HG03045 (cell line): ENCODE data around the gene SLC30A7.

ENCODE experiments used
- ATAC-seq: cut with Tn5 transposase; IDR thresholded peaks from one replicate; pipeline ENCODE4 v1.9.1; 2021; ENCODE audit warnings: mild to moderate bottlenecking, moderate library complexity; ENCODE audit not compliant: unreplicated experiment

SLC30A7 gene

GRCh38 chr1:100969327-100969726, 73.4 kb downstream of the SLC30A7 start:
- no peak for ATAC-seq

DNA sequence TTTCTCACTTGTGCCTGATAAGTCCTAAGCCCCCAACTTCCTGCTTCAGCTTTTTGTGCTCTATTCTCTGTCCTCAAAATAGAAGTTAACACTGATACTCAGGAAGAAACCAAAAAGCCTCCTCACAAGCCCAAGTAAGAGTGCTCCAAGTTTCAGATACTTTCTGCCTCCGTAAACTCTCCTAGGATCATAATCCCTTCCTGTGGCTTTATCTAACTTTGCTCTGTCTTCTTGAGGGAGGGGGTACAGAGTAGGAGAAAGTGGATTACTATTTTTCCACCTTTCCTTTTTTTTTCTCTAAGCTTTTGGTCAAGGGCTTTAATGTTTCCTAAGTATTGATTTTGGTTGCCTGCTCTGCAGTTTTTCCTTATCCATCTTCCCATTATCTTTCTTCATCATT, 75.1 kb downstream of the SLC30A7 start:
- no peak for ATAC-seq

DNA sequence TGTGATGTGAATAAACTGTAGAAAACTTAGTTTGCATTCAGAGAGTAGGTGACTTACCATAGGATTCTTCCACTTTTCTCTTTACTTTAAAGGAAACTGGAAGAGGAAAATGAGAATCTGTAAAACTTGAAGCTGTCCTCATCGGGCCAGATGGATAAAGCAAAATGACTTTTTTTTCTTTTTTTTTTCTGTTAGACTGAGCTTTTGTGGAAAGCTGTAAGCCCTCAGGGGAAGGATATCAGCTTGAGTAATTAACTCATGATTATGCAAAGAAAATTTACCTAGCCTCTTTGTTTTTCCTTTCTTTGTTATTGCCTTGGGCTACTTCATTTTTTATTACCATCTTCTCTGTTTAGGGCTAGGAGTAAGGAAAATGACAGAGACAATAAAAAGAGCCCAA, 76.3 kb downstream of the SLC30A7 start:
- ATAC-seq: no peak

DNA sequence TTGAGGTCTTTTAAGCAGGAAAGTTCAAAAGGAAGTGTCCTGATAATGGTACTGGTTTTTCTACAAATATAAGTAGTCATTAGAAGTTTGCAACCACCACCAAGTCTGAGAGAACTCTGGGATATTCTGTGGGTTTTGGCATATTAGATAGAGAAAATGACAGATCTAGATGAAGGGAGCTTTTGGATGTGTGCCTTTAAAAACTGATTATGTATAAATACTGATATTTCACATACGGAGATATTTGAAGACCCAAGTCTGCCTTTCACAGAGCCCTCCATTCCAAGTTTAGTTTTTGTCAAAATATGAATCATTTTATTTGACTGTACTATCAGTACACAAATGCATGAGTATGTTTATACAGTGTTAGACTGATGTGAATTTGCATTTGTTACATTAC, 81.0 kb downstream of the SLC30A7 start:
- no peak for ATAC-seq

DNA sequence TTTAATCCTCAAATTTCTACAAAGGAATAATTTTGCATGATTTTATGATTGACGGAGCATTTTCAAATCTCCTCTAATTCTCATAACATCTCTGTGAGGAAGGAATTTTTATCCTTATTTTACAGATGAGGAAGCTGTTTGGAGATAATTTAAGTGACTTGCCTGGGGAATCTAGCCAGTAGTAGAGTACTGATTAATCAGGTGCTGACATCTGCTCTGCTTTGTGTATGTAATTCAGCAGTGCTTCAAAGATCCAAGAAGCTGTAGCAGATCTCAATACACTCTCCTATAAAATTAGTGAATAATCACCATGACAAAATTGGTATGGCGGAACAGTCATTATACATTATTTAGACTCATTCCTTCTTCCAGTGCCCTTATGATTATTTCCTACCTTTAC, 83.7 kb downstream of the SLC30A7 start:
- no peak for ATAC-seq

- no peak for ATAC-seq
These were observed 86.9 kb downstream of the SLC30A7 start for GRCh38 chr1:100982793-100983192.

DNA sequence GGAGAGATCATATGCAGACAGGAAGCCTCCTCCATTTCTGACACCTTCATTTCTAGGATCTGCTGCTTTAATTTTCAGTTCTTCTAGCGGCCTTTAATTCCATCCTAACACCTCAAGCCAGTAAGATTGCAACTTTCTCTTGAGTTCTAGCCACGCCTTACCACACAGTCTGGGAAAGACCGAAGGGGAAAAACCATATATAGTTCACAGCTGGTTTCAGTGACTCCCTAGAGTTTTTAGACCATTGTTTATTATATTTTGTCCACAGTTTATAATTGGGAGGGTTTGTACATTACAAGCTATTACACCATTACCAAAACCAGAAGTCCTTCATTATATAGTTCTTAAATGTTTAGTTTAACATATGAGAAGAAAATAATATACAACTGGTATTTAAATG, 92.2 kb downstream of the SLC30A7 start:
- ATAC-seq: no peak

GRCh38 chr1:100989306-100990077, 93.6 kb downstream of the SLC30A7 start:
- no peak for ATAC-seq

DNA sequence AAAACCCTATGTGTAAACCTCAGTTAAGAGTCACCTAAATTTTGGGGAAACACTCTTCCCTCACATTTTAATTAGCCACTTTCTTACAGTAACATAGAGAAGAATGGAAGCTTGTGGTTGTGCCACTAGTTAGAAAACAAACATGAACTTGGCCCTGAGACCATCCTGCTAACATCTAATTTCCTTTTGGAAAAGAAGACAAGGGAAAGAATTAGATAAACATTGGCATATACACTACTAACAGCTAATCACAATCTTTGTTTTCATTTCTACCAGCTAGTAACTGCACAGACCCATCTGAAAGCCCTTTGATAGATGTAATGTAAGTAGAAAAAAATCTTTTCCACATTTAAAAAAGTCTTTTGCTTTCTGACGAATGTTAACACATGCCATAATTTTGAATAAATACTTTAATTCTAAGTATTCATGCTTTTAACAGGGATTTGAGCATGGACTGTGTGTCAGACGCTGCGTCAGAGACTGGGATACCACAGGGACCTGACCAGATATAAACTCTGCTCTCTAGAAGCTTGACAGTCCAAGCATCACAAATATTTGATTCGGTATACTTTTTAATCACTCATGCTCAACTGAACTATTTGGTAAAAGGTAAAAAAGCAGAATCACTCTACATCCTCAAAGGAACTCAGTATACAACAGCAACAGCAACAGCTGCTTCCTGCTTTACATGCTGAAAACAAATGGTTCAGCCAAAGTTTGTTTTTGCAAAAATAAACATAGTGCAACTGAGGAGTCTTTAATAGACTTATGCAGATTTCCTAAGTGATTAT, 99.5 kb downstream of the SLC30A7 start:
- no peak for ATAC-seq

DNA sequence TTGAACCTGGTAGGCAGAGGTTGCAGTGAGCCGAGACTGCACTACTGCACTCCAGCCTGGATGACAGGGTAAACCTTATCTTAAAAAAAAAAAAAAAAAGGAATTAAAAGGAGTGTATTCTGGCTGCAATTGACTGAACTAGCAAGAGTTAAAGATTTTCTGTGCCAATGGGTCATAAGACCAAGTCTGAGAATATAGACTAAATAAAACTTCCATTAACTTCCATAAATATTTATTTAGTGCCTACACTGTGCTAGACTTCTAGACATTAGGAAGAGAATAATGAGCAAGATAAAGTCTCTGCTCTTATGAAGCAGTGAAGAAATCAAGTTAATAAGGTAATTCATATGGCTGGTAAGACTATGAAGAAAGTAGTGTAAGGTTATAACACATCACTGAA, 102.5 kb downstream of the SLC30A7 start:
- ATAC-seq: no peak

DNA sequence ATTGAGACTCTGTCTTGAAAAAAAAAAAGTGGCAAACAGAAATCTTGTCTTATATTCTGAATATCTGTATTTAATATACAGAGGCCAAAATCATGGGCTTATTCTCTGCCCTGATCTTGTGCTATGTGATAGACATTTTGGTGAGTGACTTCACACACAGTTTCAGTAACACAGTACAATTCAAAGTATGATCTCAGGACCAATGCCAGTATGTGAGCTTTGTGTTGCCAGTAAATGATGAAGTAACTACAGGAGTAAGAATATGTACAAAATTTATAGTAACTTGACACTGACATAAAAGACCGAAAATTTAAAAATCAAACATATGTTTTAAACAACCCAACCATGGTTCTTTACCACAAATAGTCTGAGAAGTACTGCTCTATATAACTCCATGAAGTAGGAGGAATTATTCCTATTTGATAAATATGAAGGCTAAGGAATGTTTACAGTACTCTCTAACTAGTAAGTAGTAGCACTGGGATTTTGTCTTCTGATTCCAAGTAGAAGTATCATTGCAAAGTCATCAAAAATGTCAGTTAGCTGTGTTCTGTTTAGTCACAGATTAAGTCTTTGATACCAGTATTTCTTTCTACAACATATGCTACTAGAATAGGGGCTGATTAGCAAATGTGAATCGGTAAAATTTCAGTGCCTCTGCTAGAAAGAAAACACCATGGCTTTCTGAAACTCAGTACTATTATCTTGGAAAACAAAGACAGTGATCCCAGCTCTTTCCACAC, 104.4 kb downstream of the SLC30A7 start:
- ATAC-seq: no peak

DNA sequence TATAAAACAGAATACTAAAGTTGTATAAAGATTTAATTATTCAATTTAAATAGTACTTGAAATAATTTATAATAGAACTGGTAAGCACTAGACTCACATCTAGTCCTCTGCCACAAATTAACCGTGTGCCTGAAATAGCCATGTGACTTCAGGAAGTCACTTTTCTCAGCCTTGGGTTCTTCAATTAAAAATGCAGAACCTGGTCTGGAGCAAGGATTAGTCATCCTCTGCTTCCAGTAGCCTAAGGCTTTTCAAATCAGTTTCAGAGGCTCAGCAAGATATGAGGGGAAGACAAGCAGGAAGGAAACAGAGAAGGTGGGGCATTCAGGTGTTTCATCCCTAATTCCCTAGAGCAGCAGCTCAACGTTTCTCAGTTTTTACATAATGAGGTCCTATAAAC, 106.7 kb downstream of the SLC30A7 start:
- ATAC-seq: no peak

GRCh38 chr1:101003012-101003650, 107.2 kb downstream of the SLC30A7 start:
- no peak for ATAC-seq

GRCh38 chr1:101004061-101004460, 108.2 kb downstream of the SLC30A7 start:
- ATAC-seq: no peak

DNA sequence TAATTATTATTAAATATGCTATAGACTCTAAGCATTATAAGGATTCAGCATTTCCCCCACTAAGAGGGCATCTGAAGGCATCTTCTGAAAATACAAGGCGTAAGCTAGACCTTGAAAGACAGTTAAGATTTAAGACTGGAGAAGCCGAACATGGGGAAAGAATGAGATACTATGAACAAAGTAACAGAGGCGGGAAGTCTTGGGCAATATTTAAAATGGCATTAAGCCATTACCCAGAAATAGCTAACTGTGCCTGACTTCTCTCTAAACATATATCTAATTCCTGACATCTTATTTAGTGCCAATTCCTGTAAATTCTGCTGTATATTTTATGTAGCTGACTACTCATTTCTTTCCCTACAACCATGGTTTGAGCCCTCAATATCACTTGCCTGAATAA, 108.8 kb downstream of the SLC30A7 start:
- no peak for ATAC-seq

- no peak for ATAC-seq
These were observed 109.3 kb downstream of the SLC30A7 start for GRCh38 chr1:101005183-101005582.

DNA sequence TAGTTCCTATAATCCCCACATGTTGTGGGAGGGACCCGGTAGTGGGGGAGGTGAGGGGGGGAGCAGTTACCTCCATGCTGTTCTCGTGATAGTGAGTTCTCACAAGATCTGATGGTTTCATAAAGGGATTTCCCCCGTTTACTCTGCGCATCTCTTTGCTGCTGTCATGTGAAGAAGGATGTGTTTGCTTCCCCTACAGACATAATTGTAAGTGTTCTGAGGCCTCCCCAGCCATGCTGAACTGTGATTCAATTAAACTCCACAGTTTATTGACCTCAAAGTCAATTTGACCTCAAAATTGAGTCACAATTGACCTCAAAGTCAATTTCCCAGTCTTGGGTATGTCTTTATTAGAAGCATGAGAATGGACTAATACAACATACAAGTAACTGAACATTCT, 110.0 kb downstream of the SLC30A7 start:
- ATAC-seq: no peak

DNA sequence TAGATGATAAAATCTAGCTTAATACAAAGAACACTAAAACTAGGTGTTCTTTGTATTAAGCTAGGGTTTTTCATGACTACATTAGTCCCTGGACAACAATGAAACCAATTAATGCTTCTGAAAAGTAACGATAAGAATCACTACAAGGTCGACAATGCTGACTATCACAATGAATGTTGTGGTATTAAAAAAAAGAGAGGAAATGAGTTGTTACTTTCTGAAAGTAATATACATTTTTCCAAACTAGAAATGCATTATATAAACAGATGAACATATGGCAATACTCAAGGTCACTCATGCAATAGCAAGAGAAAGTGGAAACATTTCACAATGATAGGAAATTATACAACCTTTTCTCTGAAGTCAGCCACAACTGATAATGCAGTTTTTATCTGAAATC, 110.7 kb downstream of the SLC30A7 start:
- no peak for ATAC-seq

DNA sequence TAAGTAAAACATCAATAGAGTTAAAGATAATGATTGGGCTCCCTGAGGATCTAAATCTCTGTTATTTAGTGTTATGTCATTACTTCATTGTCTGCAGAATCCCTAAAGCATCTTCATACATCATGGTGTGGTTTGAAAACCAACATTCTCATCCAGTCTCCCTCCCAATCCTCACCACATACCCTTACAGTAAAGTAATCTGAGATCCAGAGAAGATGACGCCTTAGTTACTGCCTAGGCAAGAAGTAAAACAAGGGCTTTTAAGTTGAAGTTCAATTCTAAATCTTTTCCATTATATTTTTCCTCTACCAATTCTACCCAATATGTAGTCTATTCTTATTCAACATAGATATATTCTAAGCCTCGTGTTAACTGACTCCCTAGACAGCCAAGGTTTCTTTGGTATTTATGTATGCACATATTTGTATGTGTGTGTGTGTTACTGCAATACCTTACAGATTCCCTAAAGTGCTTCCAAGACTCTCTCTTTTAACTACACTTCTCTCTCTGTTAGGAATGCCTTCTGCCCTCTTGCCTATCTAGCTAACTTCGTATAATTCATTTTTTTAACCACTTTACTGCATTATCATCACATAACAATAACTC, 112.4 kb downstream of the SLC30A7 start:
- no peak for ATAC-seq

- no peak for ATAC-seq
These were observed 117.9 kb downstream of the SLC30A7 start for GRCh38 chr1:101013776-101014175.

DNA sequence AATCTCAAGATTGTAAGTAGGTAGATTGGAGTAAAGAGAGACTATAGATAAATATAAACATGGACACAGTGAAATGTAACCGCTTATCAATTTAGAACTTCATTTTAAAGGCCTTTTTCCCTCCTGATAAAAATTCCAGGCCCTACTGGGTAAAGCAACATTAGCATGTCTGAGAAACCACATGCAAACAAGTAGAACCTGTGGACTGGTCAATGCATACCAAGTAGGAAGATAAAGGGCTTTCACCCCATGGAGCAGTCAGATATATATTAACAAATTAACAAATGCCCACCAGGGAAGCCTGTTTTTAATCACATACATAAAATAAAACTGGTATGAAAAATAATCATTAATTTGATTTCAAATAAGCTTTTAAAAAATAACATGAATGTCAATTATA, 121.6 kb downstream of the SLC30A7 start:
- no peak for ATAC-seq
